Measurements from ENCODE around the gene C12orf76.

DNA sequence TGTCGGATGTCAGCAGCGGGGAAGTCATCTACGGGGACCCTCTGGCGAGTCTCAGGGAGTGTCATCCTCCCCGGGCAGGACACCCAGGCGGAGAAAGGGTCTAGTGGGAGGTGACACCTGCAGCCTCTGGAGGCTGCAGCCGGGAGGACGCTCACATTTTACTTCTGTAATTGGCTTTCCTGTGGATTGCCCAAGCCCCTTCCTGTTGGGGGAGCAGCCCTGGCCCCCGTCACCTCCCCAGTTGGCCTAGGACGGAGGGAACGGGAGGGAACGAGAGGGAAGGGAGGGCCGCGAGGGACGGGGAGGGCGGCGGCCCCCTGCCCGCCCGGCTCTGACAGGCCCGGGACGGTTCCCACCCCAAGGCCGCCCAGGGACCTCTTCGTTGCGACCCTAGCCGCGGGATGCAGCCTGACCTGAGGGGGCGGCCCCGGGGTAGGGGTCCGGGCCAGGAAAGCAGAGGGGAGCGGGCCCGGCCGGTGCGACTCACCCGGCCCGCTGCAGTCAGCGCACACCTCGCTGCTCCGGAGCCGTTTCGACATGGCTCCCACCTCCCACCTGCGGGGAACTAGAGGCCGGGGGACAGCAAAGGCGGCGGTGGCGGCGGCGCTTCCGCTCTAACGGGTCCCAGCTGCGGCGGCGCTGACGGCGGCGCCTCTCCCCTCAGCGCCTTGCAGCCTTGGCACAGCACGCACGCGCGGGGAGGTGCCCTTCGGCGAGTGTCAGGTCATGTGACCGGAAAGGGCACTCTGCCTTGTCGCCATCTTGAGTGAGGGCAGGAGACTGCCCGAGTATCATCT, 52.4 kb downstream of the C12orf76 start, which contains the start of gene GIT2:
- TF ChIP-seq, protein P1, sequence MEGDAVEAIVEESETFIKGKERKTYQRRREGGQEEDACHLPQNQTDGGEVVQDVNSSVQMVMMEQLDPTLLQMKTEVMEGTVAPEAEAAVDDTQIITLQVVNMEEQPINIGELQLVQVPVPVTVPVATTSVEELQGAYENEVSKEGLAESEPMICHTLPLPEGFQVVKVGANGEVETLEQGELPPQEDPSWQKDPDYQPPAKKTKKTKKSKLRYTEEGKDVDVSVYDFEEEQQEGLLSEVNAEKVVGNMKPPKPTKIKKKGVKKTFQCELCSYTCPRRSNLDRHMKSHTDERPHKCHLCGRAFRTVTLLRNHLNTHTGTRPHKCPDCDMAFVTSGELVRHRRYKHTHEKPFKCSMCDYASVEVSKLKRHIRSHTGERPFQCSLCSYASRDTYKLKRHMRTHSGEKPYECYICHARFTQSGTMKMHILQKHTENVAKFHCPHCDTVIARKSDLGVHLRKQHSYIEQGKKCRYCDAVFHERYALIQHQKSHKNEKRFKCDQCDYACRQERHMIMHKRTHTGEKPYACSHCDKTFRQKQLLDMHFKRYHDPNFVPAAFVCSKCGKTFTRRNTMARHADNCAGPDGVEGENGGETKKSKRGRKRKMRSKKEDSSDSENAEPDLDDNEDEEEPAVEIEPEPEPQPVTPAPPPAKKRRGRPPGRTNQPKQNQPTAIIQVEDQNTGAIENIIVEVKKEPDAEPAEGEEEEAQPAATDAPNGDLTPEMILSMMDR (conservative IDR thresholded peaks at IDR 0.05) = no peak
- peak; percentile 72 for TF ChIP-seq ZFX (IDR thresholded peaks at IDR 0.05)
